ENCODE measurements around the gene KRT86.

GRCh38 chr12:52351196-52352059, 77.0 kb downstream of the KRT86 start:
- TF ChIP-seq CTCF (IDR thresholded peaks at IDR 0.05; ENCODE audit: low read depth, low read length) (no peak), EZH2phosphoT487 (IDR thresholded peaks at IDR 0.05; ENCODE audit: low read depth) (no peak)

All from OCI-LY3 (cell line).